BLaER1 treated with 17β-estradiol and CSF1 and Interleukin-3, amounts not matched to agents 10 nM and 100 nM (cell line): ENCODE measurements around the gene SHISA4.

ENCODE experiments used
- H3K27ac ChIP-seq, 11 experiments: shearing (Covaris generic); formaldehyde crosslinking; 2 replicates each; pipeline ENCODE4 v1.8.1; 2022
- H3K27me3 ChIP-seq, 11 experiments: shearing (Covaris generic); formaldehyde crosslinking; 2 replicates each; pipeline ENCODE4 v1.8.1; 2022
- H3K36me3 ChIP-seq, 11 experiments: shearing (Covaris generic); formaldehyde crosslinking; 2 replicates each; pipeline ENCODE4 v1.8.1; 2022
- H3K4me1 ChIP-seq, 10 experiments: shearing (Covaris generic); formaldehyde crosslinking; 2 replicates each; pipeline ENCODE4 v1.8.1; 2022
- H3K4me2 ChIP-seq, 11 experiments: shearing (Covaris generic); formaldehyde crosslinking; 2 replicates each; pipeline ENCODE4 v1.8.1; 2022
- H3K4me3 ChIP-seq, 10 experiments: shearing (Covaris generic); formaldehyde crosslinking; 2 replicates each; pipeline ENCODE4 v1.8.1; 2022
- H3K9ac ChIP-seq, 11 experiments: shearing (Covaris generic); formaldehyde crosslinking; 2 replicates each; pipeline ENCODE4 v1.8.1; 2022
- H3K9me3 ChIP-seq, 11 experiments: shearing (Covaris generic); formaldehyde crosslinking; replicated peaks in 1 of 11; 2 replicates each; pipeline ENCODE4 v1.8.1; 2022
- H4K20me1 ChIP-seq, 11 experiments: shearing (Covaris generic); formaldehyde crosslinking; 2 replicates each; pipeline ENCODE4 v1.8.1; 2022
- Cebpa-rat ChIP-seq, 11 experiments: shearing (Covaris generic); IDR thresholded peaks; 2 replicates each; pipeline ENCODE4 v1.8.1; 2022

The SHISA4 gene

DNA sequence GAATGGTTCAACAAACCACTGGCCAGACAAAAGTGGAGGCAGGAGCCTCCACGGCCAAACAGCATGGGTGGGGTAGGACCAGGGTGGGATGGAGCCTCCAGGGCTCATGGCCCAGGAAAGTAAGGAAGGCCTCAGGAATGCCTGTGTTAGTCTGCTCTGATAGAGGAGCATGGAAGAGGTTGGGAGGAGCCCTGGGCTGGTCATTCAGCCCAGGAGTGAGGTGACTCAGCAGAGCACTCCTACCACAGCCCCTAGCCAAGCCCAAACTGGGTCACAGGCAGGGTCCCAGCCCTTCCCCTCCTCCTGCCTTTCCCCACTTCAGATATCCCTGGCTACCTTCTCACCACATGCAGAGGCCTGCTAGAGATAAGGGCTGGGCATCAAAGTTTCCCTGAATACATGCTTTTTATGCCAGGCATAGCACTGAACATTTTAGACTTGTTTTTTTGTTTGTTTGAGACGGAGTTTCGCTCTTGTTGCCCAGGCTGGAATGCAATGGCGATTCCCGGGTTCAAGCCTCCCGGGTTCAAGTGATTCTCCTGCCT, 3.1 kb upstream of the SHISA4 start:
- no peaks in the 10 kb centered on the region for H3K36me3 ChIP-seq
- H3K9me3 ChIP-seq = no peaks in the 10 kb centered on the region
- H3K27ac ChIP-seq = no peak overlapping the region
- peaks cover 35 to 46% (median 42%) of the 10 kb centered on the region in 11 experiments for H3K27me3 ChIP-seq
- H4K20me1 ChIP-seq = peaks cover 0 to 27% (median 6%) of the 10 kb centered on the region in 11 experiments; a peak in 11 of 22 replicates
- peaks cover 21 to 77% (median 42%) of the 10 kb centered on the region in 10 experiments for H3K4me1 ChIP-seq
- H3K4me3 ChIP-seq = no peak overlapping the region
- no peak overlapping the region; a peak in 1 of 22 replicates for H3K4me2 ChIP-seq
- no peak overlapping the region for H3K9ac ChIP-seq
- TF ChIP-seq Cebpa-rat (IDR thresholded peaks at IDR 0.05) = no peak

DNA sequence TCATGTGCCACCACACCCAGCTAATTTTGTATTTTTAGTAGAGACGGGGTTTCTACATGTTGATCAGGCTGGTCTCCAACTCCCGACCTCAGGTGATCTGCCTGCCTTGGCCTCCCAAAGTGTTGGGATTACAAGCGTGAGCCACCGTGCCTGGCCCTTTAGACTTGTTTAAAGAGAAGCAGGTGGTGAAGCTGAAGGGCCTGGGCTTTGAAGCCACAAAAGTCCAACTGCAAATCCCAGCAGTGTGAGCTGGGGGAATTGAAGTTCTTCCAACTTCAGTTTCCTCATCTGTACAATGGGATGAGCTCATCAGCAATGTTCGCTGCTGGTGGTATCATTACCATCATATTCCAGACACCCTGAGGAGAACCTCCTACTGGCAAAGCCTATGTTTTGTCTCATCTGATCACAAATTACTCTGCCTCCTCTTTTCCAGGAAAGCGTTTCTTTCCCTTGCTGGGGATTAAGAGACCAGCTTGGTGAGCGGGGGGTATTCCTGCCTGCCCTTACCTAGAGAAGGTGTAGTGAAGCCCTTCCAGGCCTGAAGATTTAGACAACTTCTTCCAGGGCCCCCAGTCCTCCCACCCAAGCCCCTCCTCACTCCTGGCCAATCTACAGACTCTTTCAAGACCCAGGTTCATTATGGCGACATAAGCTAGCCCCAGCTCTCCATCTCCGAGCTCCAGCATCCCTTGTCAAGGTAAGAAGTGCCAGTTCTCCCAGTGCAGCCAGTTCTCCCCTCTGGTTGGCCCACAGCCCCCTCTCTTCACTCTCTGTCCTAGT, 2.4 kb upstream of the SHISA4 start:
- H3K36me3 ChIP-seq = no peaks in the 10 kb centered on the region
- no peak overlapping the region for H3K27ac ChIP-seq
- peaks cover 35 to 52% (median 44%) of the 10 kb centered on the region in 11 experiments for H3K27me3 ChIP-seq
- peak overlapping the region in 3 of 11 experiments; percentile 33 to 49 (median 39); a peak in 5 of 22 replicates for H3K4me2 ChIP-seq
- H4K20me1 ChIP-seq = peaks cover 0 to 27% (median 6%) of the 10 kb centered on the region in 11 experiments; a peak in 11 of 22 replicates
- H3K9ac ChIP-seq = no peak overlapping the region
- H3K4me3 ChIP-seq = no peak overlapping the region
- no peak for TF ChIP-seq Cebpa-rat (IDR thresholded peaks at IDR 0.05)
- peaks cover 21 to 70% (median 39%) of the 10 kb centered on the region in 10 experiments for H3K4me1 ChIP-seq
- no peaks in the 10 kb centered on the region for H3K9me3 ChIP-seq

DNA sequence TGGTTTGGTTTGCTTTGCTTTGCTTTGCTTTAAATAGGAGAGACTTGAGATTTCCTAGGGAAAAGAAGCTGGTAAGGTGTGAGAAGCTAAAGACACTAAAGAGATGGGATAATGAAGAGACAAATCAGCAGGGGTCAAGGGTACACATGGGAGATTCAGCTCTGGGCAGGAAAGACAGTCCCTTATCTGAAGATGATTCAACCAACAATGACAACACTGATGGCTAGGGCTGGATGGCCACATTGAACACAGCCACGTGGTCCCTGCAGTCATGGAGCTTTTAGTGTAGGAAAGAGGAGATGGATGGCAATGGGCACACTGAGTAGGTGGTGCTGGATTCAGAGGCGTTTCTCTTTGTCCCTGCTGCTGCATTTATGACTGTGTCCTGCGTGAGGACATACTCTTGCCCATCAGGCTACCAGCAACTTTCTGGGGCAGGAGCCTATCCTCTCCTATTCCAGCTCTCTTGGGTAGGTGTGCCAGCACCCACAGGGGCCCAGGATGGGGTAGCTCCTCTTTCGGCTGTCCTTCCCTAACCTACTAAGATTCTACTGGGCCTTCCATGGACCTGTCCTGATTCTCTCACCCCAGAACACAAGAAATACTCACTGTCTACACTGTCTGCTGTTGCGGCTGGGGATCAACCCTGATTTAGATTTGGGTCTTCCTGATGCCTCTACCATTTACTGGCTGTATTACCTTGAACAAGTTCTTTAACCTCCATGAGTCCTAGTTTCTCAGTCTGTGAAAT, 1.4 kb upstream of the SHISA4 start:
- Histone ChIP-seq H3K9me3 (no peaks in the 10 kb centered on the region), H3K4me1 (peaks cover 21 to 60% (median 32%) of the 10 kb centered on the region in 10 experiments), H3K4me3 (no peak overlapping the region), H3K36me3 (no peaks in the 10 kb centered on the region), H3K9ac (no peak overlapping the region), H4K20me1 (peaks cover 0 to 27% (median 6%) of the 10 kb centered on the region in 11 experiments; a peak in 11 of 22 replicates), H3K4me2 (peak overlapping the region in 5 of 11 experiments; percentile 7 to 49 (median 39); a peak in 7 of 22 replicates), H3K27me3 (peaks cover 35 to 52% (median 44%) of the 10 kb centered on the region in 11 experiments), H3K27ac (no peak overlapping the region)
- no peak for TF ChIP-seq Cebpa-rat (IDR thresholded peaks at IDR 0.05)

DNA sequence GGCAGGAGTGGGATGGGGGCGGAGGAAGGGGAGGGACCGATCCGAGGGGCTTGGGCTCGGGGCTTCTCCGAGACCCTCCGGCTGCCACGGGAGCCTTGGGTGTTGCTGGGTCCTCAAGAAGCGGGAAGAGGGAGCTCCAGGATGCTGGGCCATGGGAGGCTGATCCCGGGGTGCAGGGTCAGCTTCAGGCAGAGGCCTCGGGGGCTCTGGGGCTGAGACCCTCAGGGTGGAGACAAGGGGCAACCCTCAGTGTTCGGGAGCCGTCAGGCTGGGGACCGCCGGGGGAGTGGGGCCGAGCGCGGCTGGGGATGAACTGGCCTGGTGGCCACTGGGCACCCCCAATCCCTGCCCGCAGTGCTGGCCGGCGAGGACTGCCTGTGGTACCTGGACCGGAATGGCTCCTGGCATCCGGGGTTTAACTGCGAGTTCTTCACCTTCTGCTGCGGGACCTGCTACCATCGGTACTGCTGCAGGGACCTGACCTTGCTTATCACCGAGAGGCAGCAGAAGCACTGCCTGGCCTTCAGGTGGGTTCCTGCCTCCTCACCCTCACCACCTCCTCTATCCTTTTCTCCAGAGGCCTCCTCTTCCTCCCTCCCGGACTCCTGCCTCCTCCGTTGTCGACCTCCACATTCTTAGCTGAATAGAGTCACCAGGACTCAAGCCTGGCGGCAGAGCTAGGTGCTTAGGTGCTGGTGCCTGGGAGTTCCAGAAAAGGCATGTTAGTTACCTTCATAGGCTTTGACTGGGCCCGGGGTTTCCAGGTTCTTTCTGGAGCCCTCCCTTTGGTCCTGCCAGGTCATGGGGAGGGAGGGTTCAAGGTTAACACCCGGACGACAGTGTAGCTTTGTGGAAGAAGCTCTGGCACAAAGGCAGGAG, 631 bp downstream of the SHISA4 start:
- H3K9me3 ChIP-seq = no peaks in the 10 kb centered on the region
- no peak for TF ChIP-seq Cebpa-rat (IDR thresholded peaks at IDR 0.05)
- H3K36me3 ChIP-seq = no peaks in the 10 kb centered on the region
- H3K4me1 ChIP-seq = peaks cover 4 to 40% (median 12%) of the 10 kb centered on the region in 10 experiments
- peak overlapping the region; percentile 34 to 72 (median 60) for H3K4me2 ChIP-seq
- peak overlapping the region in 4 of 11 experiments; percentile 41 to 60 (median 49); a peak in 7 of 22 replicates for H3K9ac ChIP-seq
- peaks cover 35 to 52% (median 44%) of the 10 kb centered on the region in 11 experiments for H3K27me3 ChIP-seq
- peak overlapping the region; percentile 31 to 58 (median 38); a peak in 16 of 20 replicates for H3K4me3 ChIP-seq
- peaks cover 0 to 18% (median 0%) of the 10 kb centered on the region in 11 experiments; a peak in 4 of 22 replicates for H4K20me1 ChIP-seq
- no peak overlapping the region for H3K27ac ChIP-seq

- no peak for TF ChIP-seq Cebpa-rat (IDR thresholded peaks at IDR 0.05)
- Histone ChIP-seq H3K36me3 (no peaks in the 10 kb centered on the region), H3K9ac (no peak overlapping the region), H3K27ac (no peak overlapping the region), H4K20me1 (peaks cover 0 to 18% (median 0%) of the 10 kb centered on the region in 11 experiments; a peak in 4 of 22 replicates), H3K27me3 (peaks cover 35 to 52% (median 44%) of the 10 kb centered on the region in 11 experiments), H3K4me2 (no peak overlapping the region), H3K4me3 (no peak overlapping the region), H3K9me3 (no peaks in the 10 kb centered on the region), H3K4me1 (peaks cover 0 to 32% (median 7%) of the 10 kb centered on the region in 10 experiments; a peak in 12 of 20 replicates)
Observed at GRCh38 chr1:201890223-201890622, 1.5 kb downstream of the SHISA4 start.

- Histone ChIP-seq H3K9ac (no peak overlapping the region), H3K36me3 (no peaks in the 10 kb centered on the region), H3K4me2 (no peak overlapping the region), H3K4me3 (no peak overlapping the region), H4K20me1 (peaks cover 0 to 18% (median 0%) of the 10 kb centered on the region in 11 experiments; a peak in 4 of 22 replicates), H3K27ac (no peak overlapping the region), H3K27me3 (peaks cover 35 to 52% (median 44%) of the 10 kb centered on the region in 11 experiments), H3K4me1 (peaks cover 3 to 33% (median 9%) of the 10 kb centered on the region in 10 experiments; a peak in 17 of 20 replicates), H3K9me3 (no peaks in the 10 kb centered on the region)
- TF ChIP-seq Cebpa-rat (IDR thresholded peaks at IDR 0.05) = no peak
Observed at GRCh38 chr1:201890806-201891450, 2.2 kb downstream of the SHISA4 start.

- no peak overlapping the region for H3K9ac ChIP-seq
- no peak overlapping the region for H3K4me2 ChIP-seq
Observed at GRCh38 chr1:201891451-201892045, 2.9 kb downstream of the SHISA4 start.

More at GRCh38 chr1:201891451-201892045, 2.9 kb downstream of the SHISA4 start:
- Histone ChIP-seq H4K20me1 (peaks cover 0 to 18% (median 0%) of the 10 kb centered on the region in 11 experiments; a peak in 4 of 22 replicates), H3K27me3 (peaks cover 35 to 47% (median 43%) of the 10 kb centered on the region in 11 experiments), H3K9me3 (no peaks in the 10 kb centered on the region), H3K36me3 (no peaks in the 10 kb centered on the region), H3K27ac (no peak overlapping the region), H3K4me3 (no peak overlapping the region), H3K4me1 (peaks cover 4 to 37% (median 14%) of the 10 kb centered on the region in 10 experiments; a peak in 18 of 20 replicates)
- no peak for TF ChIP-seq Cebpa-rat (IDR thresholded peaks at IDR 0.05)
